GM12878 (cell line): ENCODE measurements around the gene CPNE6. TPM values are rescaled to one million over a fixed set of nuclear protein-coding genes. Genes with fewer than 3 reads are reported as not detected.
A peak's percentile ranks its signal among the peaks of the same experiment; 100 is the strongest.

Experiments
- ATAC-seq: fragments of 200-7000 bp; cut with Tn5 transposase; 3 replicates; pipeline ENCODE4 v1.9.1; 2020; ENCODE audit warnings: mild to moderate bottlenecking, moderate library complexity
- BruUV-seq: library from RNA; stranded (reverse); fragments of 400-500 nt; replicated peaks from 2 replicates; lab custom pipeline; 2021; lab: Mats Ljungman, UMichigan
- CTCF ChIA-PET: fragments of 300-600 bp; sonication (Branson Sonifier 250); formaldehyde crosslinking; extraction: SDS; loops from one replicate; lab custom pipeline; 2021; ENCODE audit warnings: inconsistent platforms; lab: Yijun Ruan, JAX
- POLR2A ChIA-PET: fragments of 350-600 bp; formaldehyde crosslinking; extraction: SDS; loops from one replicate; lab custom pipeline; 2021; ENCODE audit warnings: inconsistent platforms; lab: Charles Lee
- RAD21 ChIA-PET: fragments of 300-600 bp; sonication (Branson Sonifier 250); formaldehyde crosslinking; loops from one replicate; lab custom pipeline; 2023; ENCODE audit warnings: antibody characterized with exemption; ENCODE audit not compliant: unreplicated experiment; lab: Charles Lee
- SMC1A ChIA-PET: fragments of 300-600 bp; sonication (Branson Sonifier 250); formaldehyde crosslinking; loops from one replicate; lab custom pipeline; 2023; ENCODE audit not compliant: unreplicated experiment, uncharacterized antibody; lab: Charles Lee
- DNase-seq: peaks from one replicate; pipeline ENCODE4 v3.0.0-alpha.2; 2011; ENCODE audit warnings: low read depth, low spot score
- FAIRE-seq: peaks from 3 replicates; lab custom pipeline; 2011; peaks lifted over from hg19 to GRCh38; lab: Jason Lieb, UNC
- H2AFZ ChIP-seq: 2 replicates; pipeline ENCODE4 v1.6.0; 2011; ENCODE audit warnings: low read depth, low read length, control low read depth; ENCODE audit not compliant: control insufficient read depth
- H3K27ac ChIP-seq: 2 replicates; pipeline ENCODE4 v1.5.1; 2011; ENCODE audit warnings: control low read depth; ENCODE audit not compliant: control insufficient read depth, insufficient read depth
- H3K27me3 ChIP-seq, 2 experiments: replicated peaks in 1 of 2; 2 replicates each; pipeline versions ENCODE4 v1.6.0 to v1.6.1; 2011; ENCODE audit warnings: low read length in 1 of 2; ENCODE audit not compliant: control insufficient read depth in 2 of 2, insufficient read depth in 2 of 2
- H3K36me3 ChIP-seq, 2 experiments: 2 replicates each; pipeline ENCODE4 v1.5.1; 2011; ENCODE audit warnings: low read length in 1 of 2; ENCODE audit not compliant: control insufficient read depth in 2 of 2, insufficient read depth in 2 of 2
- H3K4me1 ChIP-seq: 2 replicates; pipeline ENCODE4 v1.6.1; 2011; ENCODE audit warnings: mild to moderate bottlenecking, low read length, moderate library complexity, mixed read lengths; ENCODE audit not compliant: control insufficient read depth, insufficient read depth
- H3K4me2 ChIP-seq: 2 replicates; pipeline ENCODE4 v1.6.0; 2011; ENCODE audit warnings: control low read depth; ENCODE audit not compliant: control insufficient read depth, insufficient read depth
- H3K4me3 ChIP-seq: fragments of 200-600 bp; sonication (generic); 2 replicates; pipeline ENCODE4 v1.5.1; 2016
- H3K79me2 ChIP-seq: 2 replicates; pipeline ENCODE4 v1.6.0; 2011; ENCODE audit warnings: low read length; ENCODE audit not compliant: control insufficient read depth, insufficient read depth
- H3K9ac ChIP-seq: 2 replicates; pipeline ENCODE4 v1.8.0; 2011; ENCODE audit warnings: low read length, control low read depth, mixed read lengths; ENCODE audit not compliant: control insufficient read depth, insufficient read depth
- H3K9me3 ChIP-seq: replicated peaks from 3 replicates; pipeline ENCODE4 v1.5.1; 2011; ENCODE audit warnings: mild to moderate bottlenecking, low read length; ENCODE audit not compliant: control insufficient read depth, insufficient read depth
- H4K20me1 ChIP-seq: 2 replicates; pipeline ENCODE4 v1.6.0; 2011; ENCODE audit not compliant: control insufficient read depth, insufficient read depth
- ETV6 ChIP-seq, 2 experiments: fragments of 450-650 bp in 1 of 2; IDR thresholded peaks in 1 of 2; conservative IDR thresholded peaks in 1 of 2; 2 replicates each; pipeline ENCODE4 v1.6.1; 2014; ENCODE audit warnings: antibody characterized with exemption in 1 of 2, borderline replicate concordance in 1 of 2, low read depth in 1 of 2, mild to moderate bottlenecking in 1 of 2, moderate library complexity in 1 of 2
- MAX ChIP-seq: IDR thresholded peaks from 2 replicates; pipeline ENCODE4 v1.6.1; 2012; ENCODE audit warnings: low read depth, low read length, improper control_type of control experiment
- NFIC ChIP-seq: IDR thresholded peaks from 2 replicates; pipeline ENCODE4 v1.6.1; 2012; ENCODE audit warnings: low read depth, mild to moderate bottlenecking, inconsistent platforms, low read length, moderate library complexity
- RB1 ChIP-seq: fragments of 450-650 bp; formaldehyde crosslinking; IDR thresholded peaks from 2 replicates; pipeline ENCODE4 v1.6.1; 2017; ENCODE audit warnings: mild to moderate bottlenecking, borderline replicate concordance
- TCF3 ChIP-seq: IDR thresholded peaks from 2 replicates; pipeline ENCODE4 v1.6.1; 2012; ENCODE audit warnings: low read depth, mild to moderate bottlenecking, low read length, borderline replicate concordance; ENCODE audit not compliant: insufficient read depth
- WGBS: methylation state at CpG from one replicate; pipeline ENCODE4 v1.1.6; 2016; ENCODE audit warnings: low lambda C conversion rate; ENCODE audit not compliant: insufficient replicate concordance, insufficient coverage; ENCODE audit errors: missing lambda C conversion rate; 5-methylcytosine and 5-hydroxymethylcytosine counted together
- in situ Hi-C: fragments of 300-500 bp; cut with MboI; formaldehyde crosslinking; loops from 9 replicates; pipeline ENCODE4 v1.14.3; 2018; ENCODE audit warnings: mixed read lengths
- intact Hi-C: fragments of 100-400 bp; cut with micrococcal nuclease; formaldehyde crosslinking; loops from one replicate; pipeline ENCODE4 v1.14.2; 2022; ENCODE audit not compliant: unreplicated experiment
- polyA plus RNA-seq, 11 experiments: library from polyadenylated mRNA; depleted of rRNA in 4 of 11; unstranded in 6 of 11; stranded (reverse) in 5 of 11; fragments of >200 nt; fragmentation: Nextera tagmentation in 4 of 11; fragmentation: Illumina TruSeq in 1 of 11; extraction: Ambion mirVana in 4 of 11; extraction: Trizol in 1 of 11; gene quantifications; 1 replicate in 1 of 11; 2 replicates in 10 of 11; pipeline versions ENCODE4 v1.2.1 to v1.2.3, GENCODE V29; 2011 to 2016; ENCODE audit warnings: inconsistent platforms in 2 of 11, missing spikeins in 2 of 11, low read depth in 1 of 11
- total RNA-seq, 4 experiments: library from RNA; depleted of rRNA in 3 of 4; stranded (reverse); fragments of >200 nt in 3 of 4; fragmentation: Illumina TruSeq in 1 of 4; extraction: Trizol in 1 of 4; gene quantifications; 2 replicates each; pipeline versions ENCODE4 v1.2.1 to v1.2.3, GENCODE V29; 2013 to 2021

The CPNE6 gene
- total and polyA plus RNA-seq, 10 of the 15 experiments (the other 5 are each of a cell fraction or from before 2014, with no cell fraction given) = 0.06 to 0.43 (median 0.18) TPM; not detected in 3

GRCh38 chr14:24094841-24095270, 23.5 kb downstream of the CPNE6 start:
- 0 out of 2 replicates have a peak, but pooled peaks cover 3% of the 10 kb centered on the region for H3K4me1 ChIP-seq
- DNase-seq (no peak), FAIRE-seq (no peak), ATAC-seq (peak; percentile 1)
- peaks cover 0 to 11% of the 10 kb centered on the region in 2 experiments; a peak in 2 of 4 replicates for H3K36me3 ChIP-seq
- ChIA-PET CTCF (interaction anchor here (0.7 to 11.2 kb wide), 11 partner anchors 9 to 506 kb away, joined by 3 to 294 read pairs (median 7); partner anchors contain the start of genes DCAF11, IRF9, NRL and PSME2), SMC1A (interaction anchor here (0.6 to 9.2 kb wide), 11 partner anchors 11 to 148 kb away, joined by 3 to 195 read pairs (median 7); partner anchors contain the start of genes DCAF11, IPO4, IRF9 and NRL), RAD21 (interaction anchor here (1.1 to 9.1 kb wide), 14 partner anchors 13 to 213 kb away, joined by 3 to 153 read pairs (median 6); partner anchors contain the start of genes CARMIL3, CIDEB, DCAF11 and IPO4), POLR2A (interaction anchor here (1.0 to 6.8 kb wide), 14 partner anchors 10 to 148 kb away, joined by 3 to 90 read pairs (median 14); partner anchors contain the start of genes CARMIL3, DCAF11, EMC9 and IRF9)
- H2AFZ ChIP-seq = peak overlapping the region; percentile 36; the same call in 1 of the 2 replicates
- intact Hi-C loops (loop anchor here (1.0 to 5.0 kb wide), 3 partner anchors 19 to 202 kb away; partner anchors contain the start of genes DCAF11, DHRS1, IRF9 and NOP9), in situ Hi-C loops (loop anchor here (5.0 kb wide), 2 partner anchors 38 to 118 kb away; no protein-coding TSS in a partner anchor)
- peak overlapping the region; percentile 64 for H3K4me2 ChIP-seq
- H3K27ac ChIP-seq = peak overlapping the region; percentile 99
- WGBS = 1% methylated on average over 14 of the region's 14 CpGs
- peak overlapping the region; percentile 98 for H3K4me3 ChIP-seq
- TF ChIP-seq RB1 (0 out of 2 replicates have a peak, but pooled peaks have one; percentile 7), TCF3 (0 out of 2 replicates have a peak, but pooled peaks have one; percentile 7), NFIC (0 out of 2 replicates have a peak, but pooled peaks have one; percentile 49), ETV6 (conservative IDR thresholded peaks at IDR 0.05 in 1 of 2, IDR thresholded peaks at IDR 0.05 in 1 of 2; ENCODE audit: borderline replicate concordance in 1 of 2, low read depth in 1 of 2) (no peak), MAX (no peak)
- H3K79me2 ChIP-seq = peaks cover 24% of the 10 kb centered on the region
- no peaks in the 10 kb centered on the region for H3K9me3 ChIP-seq
- H3K27me3 ChIP-seq = no peaks in the 10 kb centered on the region
- H3K9ac ChIP-seq = peak overlapping the region; percentile 100
- no peaks in the 10 kb centered on the region for H4K20me1 ChIP-seq
- BruUV-seq = TSS peak; percentile 89
